ENCODE data around the gene BRAF. TPM values are rescaled to one million over a fixed set of nuclear protein-coding genes. Genes with fewer than 3 reads are reported as not detected.

BRAF gene
- total and polyA plus RNA-seq, 2 donors (not counting 3 experiments of a cell fraction or from before 2014, with no cell fraction given) = 6.6 to 26.2 TPM

GRCh38 chr7:140867467-140868462 lies 57.0 kb downstream of the BRAF start:
- no TSS peak for BruUV-seq (replicated peaks)

More at GRCh38 chr7:140867467-140868462, 57.0 kb downstream of the BRAF start:
- intact Hi-C loops (cut with micrococcal nuclease) = no loop called here
- POLR2A ChIA-PET = no interaction called here
- no peak overlapping the region for H2AFZ ChIP-seq (ENCODE audit: low read depth, low read length)
- DNase-seq (ENCODE audit: low read depth, low spot score) = no peak
- H3K27ac ChIP-seq (ENCODE audit: insufficient read depth, low read depth, low read length) = no peak overlapping the region
- CTCF ChIA-PET = interaction anchor here (1.0 kb wide), 1 partner anchor 9 kb away, joined by 3 read pairs; no protein-coding TSS in a partner anchor
- H4K20me1 ChIP-seq (replicated peaks; ENCODE audit: control insufficient read depth, extremely low read depth, insufficient read depth, low read length) = peaks cover 3% of the 10 kb centered on the region
- H3K36me3 ChIP-seq (ENCODE audit: control insufficient read depth in 2 of 2, extremely low read depth in 1 of 2, insufficient read depth in 2 of 2, low read length in 2 of 2) = no peaks in the 10 kb centered on the region
- no peak for FAIRE-seq
- peaks cover 54% of the 10 kb centered on the region for H3K79me2 ChIP-seq (ENCODE audit: control insufficient read depth, insufficient read depth, low read length)
- no peaks in the 10 kb centered on the region for H3K9me3 ChIP-seq (replicated peaks; ENCODE audit: control insufficient read depth, insufficient read depth, low read length)
- TF ChIP-seq POLR2AphosphoS5 (IDR thresholded peaks at IDR 0.05; ENCODE audit: insufficient read depth, low read depth, low read length) (no peak), MYC (IDR thresholded peaks at IDR 0.05; ENCODE audit: low read depth, low read length) (no peak), GATA2 (IDR thresholded peaks at IDR 0.05; ENCODE audit: insufficient read depth, insufficient read length, low read depth, low read length) (no peak), EZH2 (IDR thresholded peaks at IDR 0.05; ENCODE audit: borderline replicate concordance, low read depth, low read length, severe bottlenecking) (no peak), CTCF (IDR thresholded peaks at IDR 0.05; ENCODE audit: extremely low read depth in 1 of 2, insufficient read depth in 1 of 2, low read depth in 1 of 2, low read length in 2 of 2) (no peak), JUN (IDR thresholded peaks at IDR 0.05; ENCODE audit: borderline replicate concordance, insufficient read depth, insufficient read length, low read depth) (no peak), MAX (IDR thresholded peaks at IDR 0.05; ENCODE audit: insufficient read depth, insufficient read length) (no peak), FOS (IDR thresholded peaks at IDR 0.05; ENCODE audit: borderline replicate concordance, insufficient read depth, low read length) (no peak), POLR2A (IDR thresholded peaks at IDR 0.05; ENCODE audit: low read depth, low read length) (no peak)
- no peak overlapping the region for H3K4me3 ChIP-seq (replicated peaks in 1 of 3; ENCODE audit: insufficient read depth in 1 of 3, low read depth in 1 of 3, low read length in 3 of 3)
- no peak overlapping the region for H3K9ac ChIP-seq (replicated peaks; ENCODE audit: extremely low read depth, insufficient read depth, low read length)
- no peak overlapping the region for H3K4me2 ChIP-seq (ENCODE audit: insufficient read depth, low read length)
- no peaks in the 10 kb centered on the region for H3K9me1 ChIP-seq (replicated peaks; ENCODE audit: control insufficient read depth, extremely low read depth, insufficient read depth, low read length)
- dilution Hi-C loops (cut with MboI; ENCODE audit: extremely low pct_ligation_motif_present, low sequenced_read_pairs) = no loop called here
- no peaks in the 10 kb centered on the region for H3K4me1 ChIP-seq (ENCODE audit: control insufficient read depth, extremely low read depth, insufficient read depth, low read length)
- H3K27me3 ChIP-seq (ENCODE audit: control insufficient read depth in 2 of 2, insufficient read depth in 2 of 2, low read length in 2 of 2) = no peaks in the 10 kb centered on the region

All from endothelial cell of umbilical vein (primary cell).